Osteoblast (primary cell): ENCODE data around the gene PPP3CA. TPM values are rescaled to one million over a fixed set of nuclear protein-coding genes. Genes with fewer than 3 reads are reported as not detected.
A peak's percentile ranks its signal among the peaks of the same experiment; 100 is the strongest.

Experiments
- DNase-seq: peaks from one replicate; pipeline ENCODE4 v3.0.0; 2011; ENCODE audit warnings: low spot score, mixed read lengths; ENCODE audit not compliant: insufficient read length; ENCODE audit errors: missing footprints
- H2AFZ ChIP-seq: 2 replicates; pipeline ENCODE4 v1.6.0; 2011; ENCODE audit warnings: mild to moderate bottlenecking, low read length
- H3K27ac ChIP-seq: 2 replicates; pipeline ENCODE4 v1.5.1; 2011; ENCODE audit warnings: mild to moderate bottlenecking, low read depth, low read length, moderate library complexity
- H3K27me3 ChIP-seq: 2 replicates; pipeline ENCODE4 v1.6.0; 2012; ENCODE audit warnings: mild to moderate bottlenecking, control low read depth, inconsistent platforms, low read length, moderate library complexity; ENCODE audit not compliant: insufficient read depth
- H3K36me3 ChIP-seq: 2 replicates; pipeline ENCODE4 v1.5.1; 2011; ENCODE audit warnings: mild to moderate bottlenecking, low read length, control low read depth, moderate library complexity; ENCODE audit not compliant: insufficient read depth
- H3K4me1 ChIP-seq: 2 replicates; pipeline ENCODE4 v1.5.1; 2011; ENCODE audit warnings: mild to moderate bottlenecking, low read length, control low read depth, moderate library complexity; ENCODE audit not compliant: insufficient read depth
- H3K4me2 ChIP-seq: 2 replicates; pipeline ENCODE4 v1.6.0; 2011; ENCODE audit warnings: mild to moderate bottlenecking, low read length; ENCODE audit not compliant: insufficient read depth
- H3K4me3 ChIP-seq: fragments of 200-600 bp; sonication (generic); 3 replicates; pipeline ENCODE4 v1.5.1; 2012; ENCODE audit warnings: mild to moderate bottlenecking, low read length, inconsistent platforms; ENCODE audit not compliant: insufficient read depth
- H3K79me2 ChIP-seq: 2 replicates; pipeline ENCODE4 v1.6.0; 2012; ENCODE audit warnings: mild to moderate bottlenecking, low read length, control low read depth, inconsistent platforms; ENCODE audit not compliant: insufficient read depth
- H3K9me3 ChIP-seq: 2 replicates; pipeline ENCODE4 v1.5.1; 2011; ENCODE audit warnings: low read depth, low read length, control low read depth
- H4K20me1 ChIP-seq: 2 replicates; pipeline ENCODE4 v1.6.0; 2012; ENCODE audit warnings: mild to moderate bottlenecking, low read length, control low read depth; ENCODE audit not compliant: insufficient read depth
- total RNA-seq: library from RNA; depleted of rRNA; stranded (reverse); fragments of >200 nt; gene quantifications from 2 replicates; pipeline ENCODE4 v1.2.3, GENCODE V29; 2012
- TF ChIP-seq, protein P1 (sequence below): IDR thresholded peaks from 2 replicates; pipeline ENCODE4 v1.5.1; 2011; ENCODE audit warnings: mild to moderate bottlenecking, low read depth, low read length, moderate library complexity; ENCODE audit errors: extremely low read depth

PPP3CA gene
- total RNA-seq, 1 donor = 80.0 TPM

DNA sequence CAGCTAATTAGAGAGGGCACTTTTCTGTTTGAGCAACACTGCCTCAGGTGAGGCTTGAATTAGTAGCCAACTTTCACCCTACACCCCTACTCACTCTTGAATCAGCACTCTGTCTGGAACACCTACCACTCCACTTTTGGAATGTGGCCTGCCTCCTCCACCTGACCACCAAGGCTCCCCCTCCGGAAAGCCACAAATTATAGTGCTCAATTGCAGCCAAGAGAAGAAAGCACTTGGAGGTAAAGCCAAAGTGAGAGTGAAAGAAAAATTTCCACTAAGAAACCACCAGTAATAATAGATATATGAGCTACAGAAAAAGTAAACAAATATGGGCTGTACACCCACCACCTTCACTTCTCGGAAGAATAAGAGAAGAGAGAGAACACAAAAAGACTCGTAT is 41.1 kb downstream of the PPP3CA start:
- no peak for DNase-seq
- H3K27me3 ChIP-seq = no peaks in the 10 kb centered on the region
- no peak overlapping the region for H2AFZ ChIP-seq
- H3K4me3 ChIP-seq = peak overlapping the region; percentile 47
- peaks cover 25% of the 10 kb centered on the region for H4K20me1 ChIP-seq
- no peaks in the 10 kb centered on the region for H3K9me3 ChIP-seq
- H3K4me2 ChIP-seq = peak overlapping the region; percentile 75
- H3K4me1 ChIP-seq = peaks cover 24% of the 10 kb centered on the region
- TF ChIP-seq, protein P1, sequence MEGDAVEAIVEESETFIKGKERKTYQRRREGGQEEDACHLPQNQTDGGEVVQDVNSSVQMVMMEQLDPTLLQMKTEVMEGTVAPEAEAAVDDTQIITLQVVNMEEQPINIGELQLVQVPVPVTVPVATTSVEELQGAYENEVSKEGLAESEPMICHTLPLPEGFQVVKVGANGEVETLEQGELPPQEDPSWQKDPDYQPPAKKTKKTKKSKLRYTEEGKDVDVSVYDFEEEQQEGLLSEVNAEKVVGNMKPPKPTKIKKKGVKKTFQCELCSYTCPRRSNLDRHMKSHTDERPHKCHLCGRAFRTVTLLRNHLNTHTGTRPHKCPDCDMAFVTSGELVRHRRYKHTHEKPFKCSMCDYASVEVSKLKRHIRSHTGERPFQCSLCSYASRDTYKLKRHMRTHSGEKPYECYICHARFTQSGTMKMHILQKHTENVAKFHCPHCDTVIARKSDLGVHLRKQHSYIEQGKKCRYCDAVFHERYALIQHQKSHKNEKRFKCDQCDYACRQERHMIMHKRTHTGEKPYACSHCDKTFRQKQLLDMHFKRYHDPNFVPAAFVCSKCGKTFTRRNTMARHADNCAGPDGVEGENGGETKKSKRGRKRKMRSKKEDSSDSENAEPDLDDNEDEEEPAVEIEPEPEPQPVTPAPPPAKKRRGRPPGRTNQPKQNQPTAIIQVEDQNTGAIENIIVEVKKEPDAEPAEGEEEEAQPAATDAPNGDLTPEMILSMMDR = no peak
- peaks cover 83% of the 10 kb centered on the region for H3K79me2 ChIP-seq
- H3K27ac ChIP-seq = no peak overlapping the region
- no peaks in the 10 kb centered on the region for H3K36me3 ChIP-seq

- Histone ChIP-seq H3K27ac (peak overlapping the region; percentile 17), H4K20me1 (peaks cover 31% of the 10 kb centered on the region), H3K27me3 (no peaks in the 10 kb centered on the region), H3K36me3 (no peaks in the 10 kb centered on the region), H3K79me2 (peaks cover 80% of the 10 kb centered on the region), H3K4me3 (no peak overlapping the region), H2AFZ (no peak overlapping the region), H3K4me2 (peak overlapping the region; percentile 47), H3K9me3 (no peaks in the 10 kb centered on the region), H3K4me1 (peaks cover 24% of the 10 kb centered on the region)
- TF ChIP-seq, protein P1 = no peak
- peak; percentile 72 for DNase-seq
These were observed 42.4 kb downstream of the PPP3CA start for GRCh38 chr4:101304916-101305315.

- Histone ChIP-seq H3K36me3 (no peaks in the 10 kb centered on the region), H3K4me2 (no peak overlapping the region), H3K9me3 (no peaks in the 10 kb centered on the region), H4K20me1 (peaks cover 24% of the 10 kb centered on the region), H3K27me3 (no peaks in the 10 kb centered on the region), H3K4me1 (peaks cover 5% of the 10 kb centered on the region), H3K4me3 (no peak overlapping the region), H3K27ac (no peak overlapping the region), H3K79me2 (peaks cover 65% of the 10 kb centered on the region), H2AFZ (no peak overlapping the region)
- DNase-seq = no peak
- TF ChIP-seq, protein P1 = no peak
These were observed 47.3 kb downstream of the PPP3CA start for GRCh38 chr4:101299899-101300540.

DNA sequence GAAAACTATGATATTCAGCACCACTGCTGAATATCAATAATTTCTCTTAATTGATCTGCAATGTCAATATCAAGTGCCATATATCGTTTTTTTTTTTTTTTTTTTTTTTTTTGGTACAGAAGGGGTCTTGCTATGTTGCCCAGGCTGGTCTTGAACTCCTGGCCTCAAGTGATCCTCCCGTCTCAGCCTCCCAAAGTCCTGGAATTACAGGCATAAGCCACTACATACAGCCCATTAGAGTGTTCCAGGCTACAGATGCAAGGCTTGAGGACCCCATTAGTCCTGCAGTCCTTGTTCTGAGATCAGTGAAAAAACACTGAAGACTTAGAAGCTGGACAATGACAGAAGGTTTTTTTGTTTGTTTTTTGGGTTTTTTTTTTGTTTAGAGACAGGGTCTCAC is 48.3 kb downstream of the PPP3CA start:
- no peaks in the 10 kb centered on the region for H3K4me1 ChIP-seq
- no peaks in the 10 kb centered on the region for H3K27me3 ChIP-seq
- peaks cover 60% of the 10 kb centered on the region for H3K79me2 ChIP-seq
- H3K4me3 ChIP-seq = no peak overlapping the region
- H3K27ac ChIP-seq = no peak overlapping the region
- no peak for DNase-seq
- no peaks in the 10 kb centered on the region for H3K36me3 ChIP-seq
- no peak overlapping the region for H2AFZ ChIP-seq
- no peak overlapping the region for H3K4me2 ChIP-seq
- no peaks in the 10 kb centered on the region for H3K9me3 ChIP-seq
- H4K20me1 ChIP-seq = peaks cover 26% of the 10 kb centered on the region
- TF ChIP-seq, protein P1 = no peak
